Measurements from ENCODE around the gene KIAA0753. TPM values are rescaled to one million over a fixed set of nuclear protein-coding genes. Genes with fewer than 3 reads are reported as not detected.

KIAA0753 gene
- polyA plus RNA-seq, 1 experiment: 11.5 TPM

DNA sequence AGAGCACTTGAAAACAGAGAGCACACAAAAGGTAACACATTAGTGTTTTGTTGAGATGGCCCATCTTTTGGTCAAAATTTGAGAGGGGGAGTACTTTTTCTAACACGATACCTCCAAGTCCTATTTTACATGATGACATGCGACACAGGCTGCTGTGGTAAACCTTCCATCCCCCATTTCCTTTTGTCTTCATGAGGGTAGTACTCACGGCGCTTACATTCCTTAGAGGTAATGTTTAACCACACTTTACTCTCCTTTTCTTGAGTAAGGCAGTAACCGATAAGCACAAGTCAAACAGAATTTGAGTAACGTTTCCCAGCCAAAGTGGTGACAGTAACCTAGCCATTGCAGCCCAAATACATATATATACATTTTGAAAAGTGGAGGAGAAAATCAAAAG, 48.3 kb downstream of the KIAA0753 start:
- DNase-seq (ENCODE audit: low read depth, low spot score): no peak
- POLR2A ChIA-PET: interaction anchor here (0.6 kb wide), 1 partner anchor 11 kb away, joined by 4 read pairs; no protein-coding TSS in a partner anchor

DNA sequence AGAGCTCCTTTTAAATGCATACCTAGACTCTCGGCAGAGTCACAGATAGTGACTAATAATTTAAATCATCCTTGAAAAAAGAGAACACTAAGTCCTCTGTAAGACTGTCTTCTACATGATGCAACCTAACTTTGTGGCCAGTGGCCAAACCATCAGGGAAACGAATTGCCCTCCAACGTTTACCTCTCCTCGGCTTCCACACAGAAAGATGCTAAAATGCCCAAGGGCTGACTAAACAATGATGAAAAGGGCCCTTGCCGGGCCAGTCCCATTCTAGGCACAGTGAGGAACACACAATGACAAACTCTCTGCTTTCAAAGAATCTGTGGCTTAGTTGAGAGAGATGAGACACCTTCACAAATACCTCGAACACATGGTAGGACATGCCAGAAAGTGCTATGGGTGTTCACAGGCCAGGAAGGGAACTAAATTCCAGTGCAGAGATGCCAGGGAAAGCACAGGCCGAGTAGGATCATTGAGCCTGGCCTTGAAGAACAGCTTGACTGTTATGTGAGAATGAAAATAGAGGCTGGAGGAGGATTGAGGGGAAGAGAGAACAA, 48.8 kb downstream of the KIAA0753 start:
- Histone ChIP-seq H3K27me3 (ENCODE audit: control insufficient read depth, insufficient read depth, low read length) (no peaks in the 10 kb centered on the region), H3K4me3 (ENCODE audit: low read depth, low read length) (no peak overlapping the region), H3K27ac (ENCODE audit: low read depth, low read length) (peak overlapping the region; percentile 69), H3K9me3 (ENCODE audit: control insufficient read depth, insufficient read depth, low read length) (no peaks in the 10 kb centered on the region)
- CTCF ChIA-PET: interaction anchor here (1.3 kb wide), 1 partner anchor 119 kb away, joined by 4 read pairs; no protein-coding TSS in a partner anchor
- TF ChIP-seq, protein P1, sequence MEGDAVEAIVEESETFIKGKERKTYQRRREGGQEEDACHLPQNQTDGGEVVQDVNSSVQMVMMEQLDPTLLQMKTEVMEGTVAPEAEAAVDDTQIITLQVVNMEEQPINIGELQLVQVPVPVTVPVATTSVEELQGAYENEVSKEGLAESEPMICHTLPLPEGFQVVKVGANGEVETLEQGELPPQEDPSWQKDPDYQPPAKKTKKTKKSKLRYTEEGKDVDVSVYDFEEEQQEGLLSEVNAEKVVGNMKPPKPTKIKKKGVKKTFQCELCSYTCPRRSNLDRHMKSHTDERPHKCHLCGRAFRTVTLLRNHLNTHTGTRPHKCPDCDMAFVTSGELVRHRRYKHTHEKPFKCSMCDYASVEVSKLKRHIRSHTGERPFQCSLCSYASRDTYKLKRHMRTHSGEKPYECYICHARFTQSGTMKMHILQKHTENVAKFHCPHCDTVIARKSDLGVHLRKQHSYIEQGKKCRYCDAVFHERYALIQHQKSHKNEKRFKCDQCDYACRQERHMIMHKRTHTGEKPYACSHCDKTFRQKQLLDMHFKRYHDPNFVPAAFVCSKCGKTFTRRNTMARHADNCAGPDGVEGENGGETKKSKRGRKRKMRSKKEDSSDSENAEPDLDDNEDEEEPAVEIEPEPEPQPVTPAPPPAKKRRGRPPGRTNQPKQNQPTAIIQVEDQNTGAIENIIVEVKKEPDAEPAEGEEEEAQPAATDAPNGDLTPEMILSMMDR (IDR thresholded peaks at IDR 0.05; ENCODE audit: low read depth, low read length): no peak
- POLR2A ChIA-PET: interaction anchor here (0.6 kb wide), 1 partner anchor 11 kb away, joined by 4 read pairs; no protein-coding TSS in a partner anchor
- peak; percentile 63 for DNase-seq (ENCODE audit: low read depth, low spot score)

More for the DNA sequence above, 48.3 kb downstream of the KIAA0753 start:
- Histone ChIP-seq H3K9me3 (ENCODE audit: control insufficient read depth, insufficient read depth, low read length) (no peaks in the 10 kb centered on the region), H3K4me3 (ENCODE audit: low read depth, low read length) (no peak overlapping the region), H3K27ac (ENCODE audit: low read depth, low read length) (peak overlapping the region; percentile 69), H3K27me3 (ENCODE audit: control insufficient read depth, insufficient read depth, low read length) (no peaks in the 10 kb centered on the region)
- TF ChIP-seq, protein P1 (IDR thresholded peaks at IDR 0.05; ENCODE audit: low read depth, low read length): no peak
- CTCF ChIA-PET: no interaction called here

DNA sequence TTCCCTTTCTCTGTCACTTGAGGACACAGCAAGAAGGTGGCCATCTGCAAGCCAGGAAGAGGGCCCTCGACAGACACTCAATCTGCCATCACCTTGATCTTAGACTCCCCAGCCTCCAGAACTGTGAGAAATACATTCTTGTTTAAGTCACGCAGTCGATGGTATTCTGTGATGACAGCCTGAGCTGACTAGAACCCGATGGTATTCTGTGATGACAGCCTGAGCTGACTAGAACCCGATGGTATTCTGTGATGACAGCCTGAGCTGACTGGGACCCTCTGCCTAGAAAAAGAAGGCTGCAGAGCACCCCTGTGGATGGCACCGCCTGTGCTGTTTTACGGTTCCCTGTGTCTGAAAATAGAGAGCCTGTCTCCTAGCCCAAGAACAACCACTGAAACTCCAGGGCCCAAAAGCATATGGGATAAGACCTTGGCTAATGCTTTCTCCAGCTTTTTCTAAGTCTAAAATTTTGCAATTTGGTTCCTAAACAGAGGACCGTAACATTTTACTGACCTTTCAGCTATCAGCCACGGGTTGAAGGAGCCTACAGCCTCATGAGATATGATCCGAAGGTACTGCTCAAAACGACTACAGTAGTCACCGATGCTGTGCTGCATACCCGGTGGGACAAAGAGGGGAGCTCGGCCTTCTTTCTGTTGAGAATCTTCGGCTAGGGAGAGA, 51.1 kb downstream of the KIAA0753 start:
- TF ChIP-seq, protein P1 (IDR thresholded peaks at IDR 0.05; ENCODE audit: low read depth, low read length): no peak
- DNase-seq (ENCODE audit: low read depth, low spot score): no peak
- Histone ChIP-seq H3K9me3 (ENCODE audit: control insufficient read depth, insufficient read depth, low read length) (peaks cover 4% of the 10 kb centered on the region; the same call in 1 of the 2 replicates), H3K27me3 (ENCODE audit: control insufficient read depth, insufficient read depth, low read length) (no peaks in the 10 kb centered on the region), H3K4me3 (ENCODE audit: low read depth, low read length) (no peak overlapping the region), H3K27ac (ENCODE audit: low read depth, low read length) (no peak overlapping the region)
- CTCF ChIA-PET: interaction anchor here (2.9 kb wide), 1 partner anchor 116 kb away, joined by 9 read pairs; no protein-coding TSS in a partner anchor
- POLR2A ChIA-PET: no interaction called here

DNA sequence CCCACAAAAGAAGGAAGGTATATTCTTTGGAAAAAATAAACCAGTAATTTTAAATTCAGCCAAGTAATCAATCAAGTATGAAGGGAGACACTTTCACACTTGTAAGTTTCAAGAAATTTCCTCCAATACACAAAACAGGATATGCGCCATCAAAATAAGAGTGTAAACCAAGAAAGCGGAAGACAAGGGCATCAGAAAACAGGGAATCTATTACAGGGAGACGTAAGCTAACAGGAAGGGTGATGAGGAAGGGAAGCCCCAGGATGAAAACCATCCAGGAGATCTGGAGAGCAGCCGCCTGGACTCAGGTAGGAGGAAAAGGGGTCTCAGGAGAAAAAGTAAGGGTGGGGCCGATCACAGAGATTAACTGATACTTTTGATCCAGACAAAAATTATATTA, 52.3 kb downstream of the KIAA0753 start:
- Histone ChIP-seq H3K27me3 (ENCODE audit: control insufficient read depth, insufficient read depth, low read length) (no peaks in the 10 kb centered on the region), H3K27ac (ENCODE audit: low read depth, low read length) (no peak overlapping the region), H3K4me3 (ENCODE audit: low read depth, low read length) (no peak overlapping the region), H3K9me3 (ENCODE audit: control insufficient read depth, insufficient read depth, low read length) (peaks cover 4% of the 10 kb centered on the region; the same call in 1 of the 2 replicates)
- DNase-seq (ENCODE audit: low read depth, low spot score): no peak
- ChIA-PET POLR2A (no interaction called here), CTCF (interaction anchor here (2.9 kb wide), 1 partner anchor 115 kb away, joined by 9 read pairs; no protein-coding TSS in a partner anchor)
- TF ChIP-seq, protein P1 (IDR thresholded peaks at IDR 0.05; ENCODE audit: low read depth, low read length): no peak

DNA sequence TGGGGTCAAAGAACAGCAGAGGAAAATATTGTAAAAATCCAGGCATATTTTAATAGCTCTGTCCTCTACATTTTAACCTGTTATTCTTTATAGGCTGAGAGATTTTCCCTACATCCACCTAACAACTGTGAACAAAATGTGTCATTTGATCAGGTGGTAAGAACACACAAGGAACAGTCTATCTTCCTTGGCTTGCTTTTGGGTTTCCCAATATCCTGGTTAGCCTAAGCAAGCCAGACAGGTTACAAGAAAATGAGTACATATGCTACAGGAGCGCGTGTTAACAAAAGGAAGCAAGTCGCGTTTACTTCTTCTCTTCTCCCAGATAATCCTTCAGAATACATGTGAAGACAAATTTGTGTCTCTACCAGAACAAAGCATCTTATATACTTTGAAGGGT, 53.2 kb downstream of the KIAA0753 start:
- ChIA-PET CTCF (interaction anchor here (2.9 kb wide), 1 partner anchor 114 kb away, joined by 9 read pairs; no protein-coding TSS in a partner anchor), POLR2A (no interaction called here)
- no peak for DNase-seq (ENCODE audit: low read depth, low spot score)
- Histone ChIP-seq H3K4me3 (ENCODE audit: low read depth, low read length) (no peak overlapping the region), H3K27me3 (ENCODE audit: control insufficient read depth, insufficient read depth, low read length) (no peaks in the 10 kb centered on the region), H3K9me3 (ENCODE audit: control insufficient read depth, insufficient read depth, low read length) (peaks cover 4% of the 10 kb centered on the region; the same call in 1 of the 2 replicates), H3K27ac (ENCODE audit: low read depth, low read length) (no peak overlapping the region)
- TF ChIP-seq, protein P1 (IDR thresholded peaks at IDR 0.05; ENCODE audit: low read depth, low read length): no peak

All from AG04450 (cell line).